ENCODE results near the gene SUGCT.

The SUGCT gene

DNA sequence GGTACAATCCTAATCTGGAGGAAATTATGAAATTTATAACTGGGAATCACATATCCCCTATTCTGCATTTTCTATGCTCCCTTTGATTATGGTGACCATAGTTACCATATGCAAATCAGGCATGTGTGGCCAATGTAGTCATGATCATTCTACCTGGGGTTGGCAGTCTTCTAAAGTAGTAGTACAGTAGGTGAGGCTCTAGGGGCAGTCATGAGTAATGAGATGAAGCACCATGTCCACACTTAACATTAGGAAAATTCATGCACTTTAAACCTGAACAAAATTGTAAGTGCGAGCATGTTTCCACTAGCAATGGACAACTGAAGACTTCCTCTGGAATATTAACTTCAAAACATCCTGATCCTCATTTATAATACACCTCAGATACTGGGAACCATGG lies 545.9 kb downstream of the SUGCT start:
- peak; percentile 81 for DNase-seq (ENCODE audit: low spot score)

DNA sequence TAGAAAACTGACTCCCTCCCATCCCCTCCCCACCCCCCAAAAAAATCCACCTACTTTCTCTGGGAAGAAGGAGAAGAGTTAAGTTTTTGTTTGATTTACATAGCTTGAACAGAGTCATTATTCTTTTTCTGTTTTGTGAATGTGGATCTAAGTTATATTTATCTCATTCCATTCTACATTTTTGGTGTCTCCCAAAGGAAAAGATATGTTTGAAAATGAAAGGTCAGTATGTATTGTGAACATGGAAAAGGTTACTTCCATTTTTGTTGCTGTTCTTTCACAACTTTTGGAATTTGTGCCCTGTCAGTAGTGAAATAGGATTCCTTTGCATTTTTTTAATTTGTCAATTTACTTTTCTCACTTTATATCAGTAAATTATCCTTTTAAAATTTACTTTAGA lies 547.9 kb downstream of the SUGCT start:
- DNase-seq (ENCODE audit: low spot score), result peak; percentile 40

DNA sequence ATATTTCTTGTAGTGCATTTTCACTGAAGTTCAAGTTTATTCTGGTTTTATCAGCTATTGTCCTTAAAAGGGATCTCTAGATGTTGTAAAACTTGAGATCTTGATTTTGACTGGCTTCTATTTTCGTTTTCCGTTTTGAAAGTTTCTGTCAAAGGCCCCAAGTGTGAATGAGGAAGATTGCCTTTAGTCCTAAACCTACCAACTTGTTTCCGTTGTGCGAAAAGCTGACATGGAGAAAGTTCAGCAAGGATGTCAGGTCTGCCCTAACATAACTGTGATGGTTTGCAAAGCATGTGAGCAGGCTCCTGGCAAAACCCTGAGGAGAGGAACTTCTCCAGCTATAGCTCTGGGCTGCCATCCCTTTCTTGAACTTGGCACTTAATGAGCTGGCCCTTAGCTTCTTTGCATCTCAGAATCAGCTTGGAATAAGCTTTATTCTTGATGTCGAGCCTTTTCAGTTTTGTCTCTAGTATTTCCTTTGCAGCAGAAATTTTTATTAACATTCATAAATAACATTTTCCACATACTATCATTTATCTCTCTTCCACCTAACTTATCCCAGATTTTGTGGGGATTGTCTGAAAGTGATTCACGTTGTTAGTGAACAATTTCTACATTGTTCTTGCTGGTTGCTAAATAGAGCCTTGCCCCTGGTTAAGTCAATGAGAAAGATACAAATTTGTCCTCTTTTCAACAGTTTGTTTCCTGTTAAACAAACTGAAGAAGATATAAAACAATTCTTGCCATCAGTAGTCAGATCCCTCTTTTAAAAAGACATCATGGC lies 559.4 kb downstream of the SUGCT start:
- peak; percentile 48 for DNase-seq (ENCODE audit: low spot score)

DNA sequence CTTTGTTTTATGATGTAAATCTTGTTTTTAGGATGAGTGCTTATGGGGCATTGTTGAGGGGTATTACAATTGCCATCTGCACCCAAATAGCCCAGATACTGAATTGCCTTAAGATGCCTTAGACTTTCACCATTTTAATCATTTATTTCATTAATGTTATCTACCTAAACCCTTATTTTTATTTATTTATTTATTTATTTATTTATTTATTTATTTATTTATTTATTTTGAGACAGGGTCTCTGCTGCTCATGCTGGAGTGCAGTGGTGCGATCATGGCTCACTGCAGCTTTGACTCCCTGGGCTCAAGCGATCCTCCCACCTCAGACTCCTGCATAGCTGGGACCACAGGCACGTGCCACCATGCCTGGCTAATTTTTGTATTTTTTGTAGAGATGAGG lies 560.2 kb downstream of the SUGCT start:
- DNase-seq (ENCODE audit: low spot score), result no peak

DNA sequence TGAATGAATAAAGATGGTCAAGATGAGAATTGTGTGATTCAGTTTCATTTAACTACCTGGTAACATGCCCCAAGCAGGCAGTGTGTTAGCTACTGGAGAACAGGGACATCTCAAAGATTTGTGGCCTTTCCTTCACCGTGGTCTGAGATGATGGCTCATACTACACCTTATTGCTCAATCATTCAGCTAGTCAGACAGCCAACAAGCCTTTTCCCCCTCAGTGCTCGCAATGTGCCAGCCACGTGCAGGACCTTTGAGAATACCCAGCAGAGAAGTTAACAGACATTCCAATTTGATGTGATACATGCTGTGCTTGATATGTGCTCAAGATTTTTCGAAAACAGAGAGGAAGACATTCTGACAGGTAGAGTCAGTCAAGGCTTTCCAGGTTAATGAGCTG lies 562.8 kb downstream of the SUGCT start:
- DNase-seq (ENCODE audit: low spot score), result no peak

DNA sequence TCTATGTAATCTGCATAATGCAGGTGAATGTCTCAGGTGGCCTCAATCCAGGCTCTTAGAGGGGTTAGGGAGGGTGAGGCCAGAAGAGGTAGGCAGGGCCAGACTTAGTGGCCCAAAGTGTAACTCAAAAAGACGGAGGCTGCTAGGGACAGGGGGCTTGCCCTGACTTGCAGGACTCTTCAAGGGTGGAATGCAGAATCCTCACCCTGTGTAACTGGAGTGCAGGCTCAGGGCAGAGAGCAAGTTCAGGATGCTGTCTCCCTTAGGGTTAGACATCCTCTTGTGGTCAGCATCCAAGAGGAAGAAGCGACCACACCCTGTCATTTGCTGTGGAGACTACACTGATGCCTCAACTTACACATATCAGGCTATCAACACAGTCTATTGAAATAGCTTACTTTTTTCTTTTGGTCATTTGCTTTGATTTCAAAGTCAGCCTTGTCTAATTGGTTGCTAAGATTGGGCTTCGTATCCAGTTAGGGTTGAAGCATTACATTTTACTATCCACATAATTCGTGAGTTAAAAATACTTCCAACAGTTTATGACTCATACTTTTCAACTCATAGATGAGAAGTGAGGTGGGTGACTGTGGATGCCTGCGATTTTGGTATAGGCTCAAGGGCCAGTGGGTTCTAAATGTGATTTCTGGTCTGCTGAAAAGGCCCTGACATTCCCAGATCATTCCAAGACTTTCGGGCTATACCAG lies 563.6 kb downstream of the SUGCT start:
- no peak for DNase-seq (ENCODE audit: low spot score)

DNA sequence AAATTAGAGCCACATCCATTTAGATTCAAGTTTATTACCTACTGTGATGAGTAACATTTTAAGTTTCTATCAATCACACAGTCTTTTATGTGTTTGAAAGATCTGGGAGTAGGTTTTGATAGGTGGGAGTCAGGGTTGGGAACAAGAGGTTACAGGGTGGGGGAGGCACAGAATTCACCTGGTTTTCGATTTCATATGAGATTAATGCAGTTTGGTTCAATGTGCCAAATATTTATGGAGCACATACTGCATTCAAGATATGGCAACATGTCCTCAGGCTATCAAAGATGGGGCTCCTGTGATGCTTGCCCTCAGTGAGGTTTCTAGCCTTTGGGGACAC lies 564.1 kb downstream of the SUGCT start:
- DNase-seq (ENCODE audit: low spot score), result no peak

DNA sequence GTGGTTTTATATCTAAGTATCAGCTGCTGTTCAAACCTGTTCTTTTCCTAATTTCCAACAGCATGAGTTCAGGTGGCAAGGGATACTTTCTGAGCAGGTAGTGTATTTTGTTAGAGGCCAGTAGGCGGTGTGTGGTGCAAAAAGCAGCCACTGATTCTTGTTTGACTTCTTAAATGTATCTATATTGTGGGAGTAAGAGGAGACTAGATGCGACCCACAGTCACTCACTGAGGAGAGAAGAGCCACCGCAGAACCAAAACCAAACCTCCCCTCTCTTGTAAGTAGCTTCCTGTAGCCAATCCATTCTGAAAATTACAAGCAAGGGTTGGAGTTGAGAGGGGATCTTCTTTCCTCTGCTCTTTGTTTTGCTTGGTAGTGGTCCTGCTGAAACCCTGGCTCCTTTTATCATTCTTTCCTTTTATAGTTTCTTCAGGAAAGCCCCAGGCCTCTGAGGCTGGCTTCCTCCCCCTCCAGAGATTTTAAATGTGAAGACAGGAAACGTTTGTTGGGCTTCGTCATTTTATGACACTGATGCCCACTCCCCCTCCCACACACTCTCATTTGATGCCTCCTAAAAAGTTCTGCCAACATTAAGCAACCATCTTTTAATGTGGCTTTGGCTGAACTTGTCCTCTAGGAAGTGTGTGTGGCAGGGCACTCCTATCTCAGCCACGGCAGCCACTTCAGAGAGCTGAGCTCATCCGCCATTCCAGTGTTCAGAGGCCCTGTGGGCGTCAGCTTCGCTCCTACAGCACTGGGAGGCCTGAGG lies 566.0 kb downstream of the SUGCT start:
- DNase-seq (ENCODE audit: low spot score), result peak; percentile 63

DNA sequence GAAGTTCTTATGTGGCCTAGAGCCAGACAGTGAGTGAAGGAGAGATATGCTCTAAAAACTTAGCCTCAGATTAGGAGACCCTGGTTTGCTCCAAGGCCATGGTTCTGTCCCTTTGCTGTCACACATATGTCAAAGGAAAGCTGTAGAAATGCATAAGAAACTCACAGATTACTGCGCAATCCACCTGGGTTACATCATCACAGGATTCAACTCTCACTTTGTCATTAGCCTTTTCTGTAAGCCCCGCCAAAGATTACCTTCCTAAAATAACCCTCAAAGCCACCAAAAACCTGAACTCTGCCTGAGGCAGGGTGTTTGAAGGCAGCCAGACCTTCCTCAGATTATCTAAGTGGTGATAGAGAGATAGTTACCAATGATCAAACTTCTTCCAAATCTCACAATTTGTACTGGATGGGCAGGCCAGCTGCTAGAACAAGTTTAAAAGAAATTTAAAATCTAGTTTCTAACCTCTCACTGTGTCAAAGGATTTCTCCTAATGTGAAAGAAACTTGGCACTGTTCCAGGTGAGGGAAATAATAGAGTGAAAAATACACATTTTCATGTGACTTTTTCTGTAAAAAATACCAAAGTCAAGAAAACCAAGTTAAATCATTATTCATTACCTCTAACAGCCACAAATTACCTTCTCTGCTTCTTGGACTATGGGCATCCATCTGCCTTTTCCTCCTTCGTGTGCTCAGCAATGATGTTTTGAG lies 567.2 kb downstream of the SUGCT start:
- DNase-seq (ENCODE audit: low spot score), result no peak

DNA sequence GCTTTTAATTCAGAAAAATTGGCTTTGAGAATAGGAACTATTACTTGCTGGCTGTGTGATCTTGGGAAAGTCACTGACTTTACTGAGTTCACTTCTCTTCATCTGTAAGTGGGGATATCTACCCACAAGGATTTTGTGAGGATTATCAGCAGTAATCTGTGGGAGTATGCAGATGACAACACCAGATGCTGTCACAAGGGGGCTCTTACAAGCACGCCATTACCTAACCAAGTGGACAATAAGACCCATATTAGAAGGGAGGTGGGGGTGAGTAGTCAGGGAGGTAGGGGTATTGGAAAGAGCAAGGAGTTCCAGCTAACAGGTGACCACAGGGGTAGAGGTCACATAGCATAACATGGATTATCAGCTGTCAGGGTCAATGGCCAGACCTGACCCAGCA lies 569.4 kb downstream of the SUGCT start:
- no peak for DNase-seq (ENCODE audit: low spot score)

DNA sequence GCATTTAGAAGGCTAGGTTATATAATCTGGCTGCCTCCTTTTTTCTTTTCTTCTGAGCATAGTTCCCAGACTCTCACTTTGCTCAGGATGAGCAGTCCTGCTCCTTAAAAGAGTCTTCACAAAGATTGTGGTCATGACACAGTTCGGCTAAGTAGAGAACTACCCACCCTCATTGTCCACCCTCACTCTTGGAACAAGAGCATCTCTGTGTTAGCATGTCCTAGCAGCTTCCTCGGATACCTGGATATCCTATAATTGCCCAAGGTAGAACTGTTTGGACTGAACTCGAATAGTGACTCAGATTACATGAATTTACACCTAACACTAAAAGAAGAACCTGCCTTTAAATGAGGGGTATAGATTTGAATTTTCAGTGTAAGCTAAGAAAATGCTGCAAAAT lies 572.0 kb downstream of the SUGCT start:
- no peak for DNase-seq (ENCODE audit: low spot score)

DNA sequence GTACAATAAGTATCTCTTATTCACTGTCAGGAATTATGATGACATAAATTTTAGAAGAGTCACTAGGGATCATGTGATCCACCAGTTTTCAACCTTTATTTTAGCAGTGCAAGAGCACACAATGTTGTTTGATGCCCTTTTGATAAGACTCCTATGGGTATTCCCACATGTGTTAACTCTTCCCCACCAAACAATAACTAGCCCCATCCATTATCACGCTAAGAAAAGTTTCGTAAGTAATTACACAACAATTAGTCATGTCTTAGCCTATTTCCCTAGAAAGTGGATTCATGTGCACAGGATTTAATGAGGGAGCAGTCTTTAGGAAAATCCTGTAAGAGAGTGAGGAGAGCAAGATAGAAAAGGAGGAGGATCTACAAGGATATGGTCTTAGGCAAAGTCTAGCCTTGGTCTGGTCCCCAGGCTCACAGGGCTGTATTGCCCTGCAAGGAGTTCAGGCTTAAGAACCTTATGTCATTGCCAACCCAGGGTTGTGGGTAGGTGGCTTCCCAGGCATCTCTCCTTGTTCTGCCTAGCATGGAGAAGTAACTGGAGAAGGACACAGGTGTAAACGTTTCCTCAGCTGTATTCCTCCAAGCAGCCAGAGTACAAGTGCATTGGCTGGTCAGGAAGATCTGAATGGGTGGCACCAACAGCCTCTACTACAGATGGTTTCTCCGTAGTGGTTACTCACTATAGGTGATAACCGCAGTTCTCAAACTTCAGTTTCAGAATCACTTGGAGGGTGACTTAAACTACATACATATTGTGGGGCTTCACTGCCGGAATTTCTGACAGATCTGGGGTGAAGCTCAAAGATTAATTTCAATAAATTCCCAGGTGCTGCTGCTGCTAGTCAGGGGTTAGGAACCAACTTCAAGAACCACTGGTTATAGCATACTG lies 574.5 kb downstream of the SUGCT start:
- DNase-seq (ENCODE audit: low spot score), result no peak

DNA sequence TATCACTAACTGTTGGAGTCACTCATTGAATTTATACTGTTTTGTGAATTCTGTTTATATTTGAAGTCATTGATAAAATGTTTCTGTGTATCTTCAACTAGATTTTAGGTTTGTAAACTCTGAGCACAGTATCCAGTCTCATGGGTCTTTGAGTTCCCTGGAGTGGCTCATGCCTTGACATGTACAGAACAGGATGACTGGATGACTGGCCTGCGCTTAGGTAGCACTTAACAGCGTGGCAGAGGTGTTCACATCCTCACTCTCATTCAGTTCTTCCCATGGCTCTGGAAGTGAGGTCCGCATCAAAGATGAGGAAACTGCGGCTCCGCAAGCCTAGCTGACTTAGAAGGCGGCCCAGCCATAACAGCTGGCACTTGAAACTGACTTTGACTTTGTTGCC lies 576.9 kb downstream of the SUGCT start:
- DNase-seq (ENCODE audit: low spot score), result no peak

DNA sequence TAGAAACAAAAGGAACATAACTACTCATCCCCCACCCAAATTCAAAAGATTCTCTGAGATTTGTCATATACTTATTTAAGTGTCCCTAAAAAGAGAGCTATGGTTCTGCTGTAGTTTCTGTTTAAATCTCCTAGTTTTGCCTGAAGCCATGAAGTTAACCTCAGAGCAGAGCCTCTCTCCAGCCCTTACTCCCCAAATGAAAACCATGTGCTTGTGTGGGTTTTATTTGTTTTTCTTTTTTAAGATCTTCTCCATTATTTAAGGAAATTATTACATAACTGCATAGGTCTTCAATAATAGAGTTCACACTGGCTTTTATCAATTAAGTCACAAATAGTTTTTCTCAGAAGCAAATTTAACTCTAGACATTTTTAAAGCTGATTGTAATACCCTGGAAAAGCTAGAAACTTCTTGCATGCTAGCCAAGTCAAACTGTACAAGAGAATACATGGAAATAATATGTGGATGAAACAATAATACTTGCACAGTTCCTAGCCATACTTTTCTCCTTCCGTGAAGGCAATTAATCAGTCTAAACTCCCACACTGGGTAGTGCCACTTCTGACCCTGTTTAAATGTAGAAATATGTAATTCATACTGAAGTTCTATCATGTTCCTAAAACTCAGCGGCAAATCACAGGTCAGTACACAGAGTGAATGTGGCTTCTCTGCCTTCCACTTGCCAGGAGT lies 579.7 kb downstream of the SUGCT start:
- no peak for DNase-seq (ENCODE audit: low spot score)

DNA sequence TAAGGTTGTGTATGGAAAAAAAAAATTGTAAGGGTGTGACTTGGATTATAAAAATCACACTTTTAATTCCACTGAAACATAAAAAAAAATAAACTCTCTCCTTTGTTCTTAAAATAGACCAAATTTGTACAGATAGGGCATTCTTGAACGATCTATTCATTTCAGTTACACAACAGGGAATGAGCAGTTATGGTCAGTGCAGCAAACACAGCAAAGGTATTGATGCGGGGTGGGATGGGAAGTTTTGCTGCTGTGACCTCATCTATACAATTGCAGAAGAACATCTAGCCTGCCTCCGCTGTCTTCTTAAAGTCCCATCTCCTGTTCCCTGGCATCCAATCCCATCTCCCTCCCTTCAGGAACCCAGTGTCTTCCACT lies 580.2 kb downstream of the SUGCT start:
- no peak for DNase-seq (ENCODE audit: low spot score)

DNA sequence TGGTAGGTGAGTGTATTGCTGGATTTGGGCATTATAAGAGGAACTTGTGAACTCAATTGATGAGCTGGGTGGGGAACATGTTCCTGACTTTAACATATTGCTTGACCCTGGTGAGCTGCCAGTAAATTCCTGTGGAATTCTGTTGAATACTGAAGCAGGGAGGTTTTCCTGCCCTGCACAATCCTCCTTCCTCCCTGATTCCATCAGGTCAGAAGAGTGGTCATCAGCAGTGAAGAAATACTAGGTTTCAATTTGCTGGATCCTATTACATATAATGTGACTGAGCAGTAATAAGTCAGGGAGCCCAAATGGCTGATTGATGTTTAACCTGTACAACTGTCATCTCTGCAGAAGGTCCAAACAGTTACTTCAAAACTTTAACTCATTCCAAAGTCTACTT lies 581.2 kb downstream of the SUGCT start:
- no peak for DNase-seq (ENCODE audit: low spot score)

DNA sequence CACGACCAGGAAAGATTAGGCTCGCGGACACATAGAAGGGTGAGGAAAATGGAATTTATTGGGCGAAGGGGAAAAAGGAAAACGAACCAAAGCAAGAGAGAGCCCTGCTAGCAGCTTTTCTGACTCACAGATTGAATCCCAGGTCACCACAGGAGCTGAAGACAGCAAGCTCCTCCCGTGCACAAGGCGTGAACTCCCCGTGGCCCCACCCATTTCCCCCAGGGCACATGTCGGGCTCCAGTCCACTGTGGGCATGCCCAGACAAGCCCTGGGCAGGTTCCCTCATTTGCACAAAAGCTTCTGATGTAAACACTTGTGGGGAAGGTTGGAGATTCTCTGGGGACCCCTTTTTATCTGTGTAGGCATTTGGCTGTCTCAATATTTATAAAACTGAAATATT lies 582.4 kb downstream of the SUGCT start:
- peak; percentile 77 for DNase-seq (ENCODE audit: low spot score)

DNA sequence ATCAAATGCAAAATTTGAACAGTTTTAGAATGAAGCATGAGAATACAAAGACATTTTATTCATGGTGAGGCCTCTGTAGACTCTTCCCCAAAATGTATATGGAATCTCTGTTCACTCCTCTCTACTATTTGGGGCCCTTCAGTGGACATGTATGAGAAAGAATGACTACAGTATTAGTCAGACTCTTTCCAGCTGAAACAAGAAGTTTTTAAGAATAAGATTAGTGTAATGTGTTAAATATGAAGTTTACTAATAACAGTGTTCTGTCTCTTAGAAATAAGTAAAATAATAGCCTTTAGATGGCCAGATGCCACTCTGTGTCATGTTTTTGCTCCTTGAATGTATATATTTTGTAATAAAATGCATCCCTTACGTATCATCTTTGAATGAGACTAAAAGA lies 585.6 kb downstream of the SUGCT start:
- DNase-seq (ENCODE audit: low spot score), result peak; percentile 40

DNA sequence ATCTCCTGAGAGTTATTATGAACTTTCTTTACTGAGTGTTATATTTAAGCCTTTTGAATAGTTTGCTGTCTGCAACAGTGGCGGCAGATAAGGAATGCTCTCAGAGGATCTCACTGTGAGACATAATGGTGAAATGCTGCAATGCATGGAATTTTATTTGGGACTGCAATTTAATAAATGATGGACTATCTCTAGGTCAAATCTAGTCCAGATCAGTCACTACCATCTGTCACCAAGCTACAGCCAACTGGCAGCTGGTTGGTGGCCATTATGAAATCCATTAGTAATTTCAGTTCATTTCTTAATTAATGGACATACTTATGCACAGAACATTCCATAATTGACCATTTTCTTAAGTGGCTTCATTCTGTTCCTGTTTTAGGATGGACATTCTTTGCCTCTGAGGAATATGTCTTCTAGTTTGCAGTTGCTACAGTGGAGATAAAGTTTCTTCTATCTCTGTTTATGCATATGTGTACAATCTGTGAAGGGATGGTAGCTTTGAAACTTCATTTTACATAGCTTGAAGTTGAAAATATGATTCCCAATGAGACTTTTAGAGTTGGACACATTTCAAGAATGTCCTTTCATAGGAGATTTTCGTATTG lies 586.6 kb downstream of the SUGCT start:
- DNase-seq (ENCODE audit: low spot score), result no peak

DNA sequence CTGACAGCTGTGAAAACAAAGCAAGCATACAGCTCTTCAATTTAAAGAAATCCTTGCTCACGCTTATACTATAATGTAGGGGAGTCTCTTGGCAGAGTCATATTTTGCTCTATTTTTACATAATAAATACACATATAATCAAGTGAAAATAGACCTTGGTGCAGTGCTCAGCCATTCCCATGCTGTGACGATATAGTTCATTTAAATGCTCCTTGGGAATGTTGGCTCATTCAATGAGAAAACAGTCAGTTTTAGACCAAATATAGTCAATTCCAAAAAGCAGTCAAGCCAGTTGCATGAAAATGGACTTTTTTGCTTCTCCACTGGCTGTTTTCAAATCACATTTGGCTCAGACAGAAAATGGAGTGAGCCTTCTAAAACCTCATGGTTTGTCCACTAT lies 587.4 kb downstream of the SUGCT start:
- no peak for DNase-seq (ENCODE audit: low spot score)
